GM12891 (cell line): ENCODE measurements around the gene ZDHHC3.

Experiments used
- DNase-seq: peaks from one replicate; pipeline ENCODE4 v3.0.0; 2011; ENCODE audit warnings: low spot score; ENCODE audit not compliant: insufficient read length
- FAIRE-seq: peaks from 2 replicates; lab custom pipeline; 2011; peaks lifted over from hg19 to GRCh38; lab: Jason Lieb, UNC
- PAX5 ChIP-seq: IDR thresholded peaks from 2 replicates; pipeline ENCODE4 v1.6.1; 2011; ENCODE audit warnings: low read length, moderate library complexity, mild to moderate bottlenecking; ENCODE audit not compliant: insufficient read depth, severe bottlenecking
- POLR2A ChIP-seq: IDR thresholded peaks from 2 replicates; pipeline ENCODE4 v1.6.1; 2011; ENCODE audit warnings: low read depth, low read length, control low read depth
- POLR2AphosphoS5 ChIP-seq: IDR thresholded peaks from 2 replicates; pipeline ENCODE4 v1.6.1; 2011; ENCODE audit warnings: low read depth, low read length, control low read depth
- POU2F2 ChIP-seq: IDR thresholded peaks from 2 replicates; pipeline ENCODE4 v1.6.1; 2011; ENCODE audit warnings: low read depth, mild to moderate bottlenecking, control low read depth, low read length, moderate library complexity
- SPI1 ChIP-seq: IDR thresholded peaks from 2 replicates; pipeline ENCODE4 v1.6.1; 2011; ENCODE audit warnings: low read depth, low read length, control low read depth
- TAF1 ChIP-seq: IDR thresholded peaks from 2 replicates; pipeline ENCODE4 v1.6.1; 2011; ENCODE audit warnings: low read depth, low read length, control low read depth

The ZDHHC3 gene

GRCh38 chr3:44932986-44933944 is 42.7 kb downstream of the ZDHHC3 start:
- FAIRE-seq (no peak), DNase-seq (no peak)
- TF ChIP-seq POLR2A = no peak
- TF ChIP-seq POU2F2 = no peak
- TF ChIP-seq POLR2AphosphoS5 = no peak
- TF ChIP-seq TAF1 = no peak
- TF ChIP-seq SPI1 = no peak
- no peak for TF ChIP-seq PAX5

- FAIRE-seq = no peak
- DNase-seq = no peak
- TF ChIP-seq POU2F2 (no peak), TAF1 (no peak), POLR2AphosphoS5 (no peak), PAX5 (no peak), POLR2A (no peak)
Observed at GRCh38 chr3:44932271-44932670, 43.7 kb downstream of the ZDHHC3 start.

- TF ChIP-seq POLR2AphosphoS5 (no peak), SPI1 (no peak), TAF1 (no peak), POLR2A (no peak), PAX5 (no peak), POU2F2 (no peak)
- FAIRE-seq = no peak
- DNase-seq = no peak
Observed at GRCh38 chr3:44931791-44932190, 44.2 kb downstream of the ZDHHC3 start.

DNA sequence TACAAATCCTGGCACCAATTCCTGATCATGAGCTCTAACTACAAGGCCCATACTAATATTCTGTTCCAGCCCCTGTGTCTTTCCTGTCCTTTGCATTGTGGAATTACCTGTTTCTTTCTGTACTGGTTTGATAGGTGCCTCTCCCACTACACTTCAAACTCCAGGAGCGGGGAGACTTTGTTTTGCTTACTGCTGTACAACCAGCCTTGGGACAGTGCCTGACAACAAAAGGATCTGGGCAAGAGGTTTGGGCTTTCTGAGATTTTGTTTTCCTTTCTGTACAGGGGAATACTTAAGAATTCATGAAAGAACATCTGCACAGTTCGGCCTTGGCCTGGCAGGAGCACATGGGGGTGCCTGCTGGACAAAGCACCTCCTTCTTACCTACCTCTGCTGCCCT is 45.1 kb downstream of the ZDHHC3 start:
- TF ChIP-seq POLR2AphosphoS5 = no peak
- no peak for FAIRE-seq
- no peak for DNase-seq

DNA sequence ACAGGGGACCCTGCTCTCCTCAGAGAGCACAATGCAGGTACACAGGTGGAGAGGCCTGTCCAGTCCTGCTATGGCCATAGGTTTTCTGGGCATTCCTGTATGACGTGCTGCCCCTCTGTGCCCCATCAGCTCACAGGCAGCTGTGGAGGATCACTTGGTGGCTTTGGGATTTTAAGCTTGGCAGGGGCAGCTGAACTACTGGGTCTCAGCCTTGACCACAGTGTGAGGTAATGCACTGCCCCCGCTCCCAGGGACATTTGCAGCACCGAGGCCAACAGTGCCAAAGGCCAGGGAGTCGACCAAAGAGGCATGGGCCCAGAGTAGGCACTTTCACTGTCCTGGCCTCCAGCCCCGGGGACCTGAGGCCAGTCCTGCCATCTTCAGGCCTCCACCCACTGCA is 46.2 kb downstream of the ZDHHC3 start:
- FAIRE-seq = no peak
- no peak for DNase-seq
- no peak for TF ChIP-seq POLR2A
- TF ChIP-seq POU2F2 = no peak
- no peak for TF ChIP-seq POLR2AphosphoS5
- TF ChIP-seq PAX5 = no peak
- TF ChIP-seq TAF1 = no peak
- TF ChIP-seq SPI1 = no peak

DNA sequence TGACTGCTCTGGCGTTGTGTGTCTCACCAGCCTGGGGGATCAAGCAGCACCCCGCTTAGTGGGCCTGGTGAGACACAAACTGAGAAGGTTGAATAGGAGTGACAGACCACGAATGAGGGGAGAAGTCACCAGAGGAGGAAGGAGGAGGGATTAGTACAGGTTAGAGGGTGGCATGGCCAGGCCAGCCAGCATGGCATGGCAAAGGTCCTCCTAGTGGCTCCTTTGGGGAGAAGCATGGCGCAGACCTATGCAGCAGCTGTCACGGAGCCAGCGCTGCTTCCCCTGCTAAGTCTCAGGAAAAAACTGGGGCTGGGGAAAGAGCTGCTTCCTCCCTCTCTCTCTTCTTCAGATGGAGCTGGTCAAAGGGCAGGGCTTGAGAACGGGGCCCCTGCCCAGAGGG is 48.6 kb downstream of the ZDHHC3 start:
- FAIRE-seq = no peak
- no peak for TF ChIP-seq TAF1
- TF ChIP-seq POLR2AphosphoS5 = no peak
- no peak for TF ChIP-seq SPI1
- TF ChIP-seq POLR2A = no peak
- no peak for TF ChIP-seq POU2F2
- TF ChIP-seq PAX5 = no peak
- DNase-seq = no peak

DNA sequence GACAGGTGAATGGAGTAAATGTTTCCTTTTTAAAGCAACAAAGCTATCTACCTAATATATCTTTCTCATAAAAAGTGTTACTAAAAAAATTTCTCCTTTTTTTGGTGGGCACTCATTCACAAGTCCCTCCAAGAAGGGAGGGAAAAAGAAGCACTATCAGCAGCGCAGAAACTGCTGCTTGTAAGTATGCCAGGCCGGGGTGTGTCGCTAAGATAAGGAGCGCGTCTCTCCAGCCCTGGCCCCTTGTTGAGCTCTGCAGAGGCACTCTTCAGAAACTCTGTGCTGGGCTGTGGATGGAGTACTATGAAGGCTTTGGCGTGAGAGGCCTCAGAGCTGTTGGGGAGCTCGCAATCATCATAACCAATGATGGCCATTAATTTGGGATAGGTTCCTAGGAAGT is 49.1 kb downstream of the ZDHHC3 start:
- no peak for TF ChIP-seq TAF1
- TF ChIP-seq PAX5 = no peak
- no peak for TF ChIP-seq SPI1
- TF ChIP-seq POU2F2 = no peak
- TF ChIP-seq POLR2A = no peak
- TF ChIP-seq POLR2AphosphoS5 = no peak
- FAIRE-seq = no peak
- no peak for DNase-seq

- no peak for DNase-seq
- no peak for FAIRE-seq
- no peak for TF ChIP-seq PAX5
- TF ChIP-seq POLR2A = no peak
- no peak for TF ChIP-seq TAF1
- no peak for TF ChIP-seq SPI1
- no peak for TF ChIP-seq POLR2AphosphoS5
- no peak for TF ChIP-seq POU2F2
Observed at GRCh38 chr3:44926172-44926571, 49.8 kb downstream of the ZDHHC3 start.

DNA sequence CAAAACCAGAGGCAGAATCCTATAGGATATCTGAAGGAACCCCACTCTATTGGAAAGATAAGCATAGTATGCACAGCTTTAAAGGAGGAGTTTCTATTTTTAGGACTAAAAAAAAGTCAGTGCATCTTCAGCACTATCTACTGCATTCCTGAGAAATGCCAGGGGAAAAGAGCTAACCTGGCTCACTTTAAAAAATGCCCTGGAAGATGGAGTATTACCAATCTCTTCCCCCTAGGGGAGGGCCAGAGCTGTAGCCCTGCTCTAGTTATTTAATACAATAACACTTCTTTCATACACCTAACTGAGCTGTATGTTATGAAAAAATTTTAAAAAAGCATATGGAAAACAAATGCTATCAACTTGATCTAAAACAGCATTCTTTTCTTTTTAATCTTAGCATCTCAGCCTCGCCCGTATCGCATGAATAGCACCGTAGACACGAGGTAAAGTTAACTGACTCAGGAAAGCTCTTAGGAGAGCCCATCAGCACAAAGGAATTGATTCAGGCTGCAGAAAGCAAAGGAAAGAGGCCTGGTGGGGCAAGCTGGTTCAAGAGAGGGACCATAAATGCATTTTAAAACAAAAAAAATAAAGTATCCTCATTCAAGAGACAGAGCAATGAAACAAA is 51.4 kb downstream of the ZDHHC3 start:
- TF ChIP-seq PAX5 = no peak
- TF ChIP-seq POU2F2 = no peak
- TF ChIP-seq SPI1 = no peak
- no peak for TF ChIP-seq POLR2AphosphoS5
- TF ChIP-seq POLR2A = no peak
- no peak for TF ChIP-seq TAF1
- FAIRE-seq (no peak), DNase-seq (no peak)
